ENCODE measurements around the gene EPB41L2.
A peak's percentile ranks its signal among the peaks of the same experiment; 100 is the strongest.
"Not testable (repeated sequence)": the region's sequence is repeated elsewhere in the genome, so short reads cannot be mapped to it uniquely, and the experiment has no call there.

EPB41L2 gene

DNA sequence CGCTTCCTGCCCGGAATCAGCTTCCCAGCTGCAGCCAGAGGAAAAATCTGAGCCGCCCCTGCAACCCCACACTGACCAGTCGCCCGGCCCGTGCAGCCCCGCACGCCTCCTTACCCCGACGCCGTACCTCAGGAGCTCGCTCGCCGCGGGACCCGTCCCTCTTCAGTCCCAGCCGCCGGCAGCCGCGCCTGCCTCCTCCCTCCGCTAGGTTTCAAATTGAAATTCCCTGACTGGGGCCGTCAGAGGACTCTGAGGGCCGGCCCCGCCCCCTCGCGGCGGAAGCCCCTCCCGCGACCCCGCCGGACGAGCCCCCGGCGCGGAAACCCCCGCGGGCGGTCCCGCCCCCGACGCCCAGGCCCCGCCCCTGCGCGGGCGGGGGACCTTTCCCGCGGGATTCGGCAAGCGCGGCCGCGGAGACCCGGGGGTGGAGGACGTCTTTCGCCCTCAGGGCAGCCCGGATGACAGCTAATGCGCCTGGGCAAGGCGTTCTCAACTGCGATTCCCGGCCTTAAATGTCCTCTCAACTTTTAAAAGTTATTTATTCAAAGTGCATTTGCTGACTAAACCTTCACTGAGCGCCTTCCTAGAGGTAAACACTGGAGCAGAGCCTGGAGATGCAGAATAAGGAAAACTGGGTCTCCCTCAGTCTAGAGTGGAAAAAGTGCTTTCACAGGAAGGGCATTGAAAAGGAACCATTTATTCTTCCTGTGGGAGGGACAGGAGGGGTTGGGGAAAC is at the start of gene EPB41L2:
Gene EPB41L2 (minus strand): TSS at position 218 of the 736 bp plus-strand sequence. CDS start 106,760 bp downstream, outside the sequence.
- DNase-seq (ENCODE audit: low spot score), result peak; percentile 93

DNA sequence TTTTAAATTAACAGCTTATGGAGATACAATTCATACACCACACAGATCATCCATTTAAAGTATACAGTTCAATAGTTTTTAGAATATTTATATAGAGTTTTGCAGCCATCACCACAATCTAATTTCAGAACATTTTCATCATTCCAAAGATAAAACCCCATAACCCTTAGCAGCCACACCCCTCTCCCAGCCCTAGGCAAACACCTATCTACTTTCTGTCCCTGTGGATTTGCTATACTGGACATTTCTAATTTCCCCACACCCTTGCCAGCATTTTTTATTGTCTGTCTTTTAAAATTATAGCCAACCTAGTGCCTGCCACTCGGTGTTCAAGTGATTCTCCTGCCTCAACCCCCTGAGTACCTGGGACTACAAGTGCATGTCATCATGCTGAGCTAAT is 49.2 kb upstream of the EPB41L2 start:
- no peak for DNase-seq (ENCODE audit: low spot score)

DNA sequence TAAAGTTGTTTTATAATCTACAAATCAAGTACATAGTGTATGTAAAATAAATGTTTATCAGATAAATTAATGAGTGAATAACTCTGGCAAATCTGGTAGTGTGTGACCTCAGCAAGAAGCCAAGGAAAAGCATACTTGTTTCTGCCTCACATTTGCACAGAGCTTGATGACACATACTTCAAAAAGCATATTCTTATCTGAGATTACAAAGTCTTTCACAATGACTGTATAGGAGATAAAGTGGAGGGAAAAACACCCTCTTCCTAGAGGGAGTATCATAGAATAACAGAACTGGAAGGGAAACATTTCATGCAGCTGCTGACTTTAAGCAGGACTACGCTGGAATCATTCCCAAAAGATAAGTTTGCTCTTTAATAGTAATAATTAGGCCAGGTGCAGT is 44.1 kb upstream of the EPB41L2 start:
- no peak for DNase-seq (ENCODE audit: low spot score)

DNA sequence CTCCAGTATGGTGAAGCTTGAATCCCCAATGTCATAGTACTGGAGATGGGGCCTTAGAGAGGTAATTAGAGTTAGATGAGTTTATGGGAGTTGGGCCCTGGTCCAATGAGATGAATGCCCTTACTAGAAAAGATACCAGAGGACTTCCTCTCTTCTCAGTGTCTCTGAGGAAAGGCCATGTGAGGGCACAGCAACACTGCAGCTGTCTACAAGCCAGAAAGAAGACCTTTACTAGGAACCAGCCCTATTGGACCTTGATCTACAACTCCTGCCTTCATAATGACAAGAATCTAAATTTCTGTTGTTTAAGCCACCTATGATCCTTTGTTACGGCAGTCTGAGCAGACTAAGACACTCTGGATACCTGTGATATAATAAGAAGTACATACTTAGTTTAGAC is 40.9 kb upstream of the EPB41L2 start:
- DNase-seq (ENCODE audit: low spot score), result no peak

DNA sequence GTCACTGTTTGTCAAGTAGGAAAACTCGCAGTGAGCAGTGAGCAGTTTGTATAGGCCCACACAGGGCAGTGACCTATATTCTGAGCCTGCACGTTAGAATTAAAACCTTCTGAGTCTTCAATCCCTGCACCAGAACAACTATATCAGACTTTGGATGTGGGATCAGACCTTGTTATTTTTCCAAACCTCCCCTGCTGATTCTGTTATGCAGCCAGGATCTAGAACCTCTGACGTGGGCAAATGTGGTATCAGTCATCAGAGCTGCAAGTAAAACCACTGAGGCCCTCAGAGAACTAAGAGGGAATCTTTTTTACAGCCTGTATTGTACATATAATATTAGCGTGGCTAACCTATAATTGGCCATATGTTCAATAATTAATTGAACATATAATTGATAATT is 40.3 kb upstream of the EPB41L2 start:
- no peak for DNase-seq (ENCODE audit: low spot score)

DNA sequence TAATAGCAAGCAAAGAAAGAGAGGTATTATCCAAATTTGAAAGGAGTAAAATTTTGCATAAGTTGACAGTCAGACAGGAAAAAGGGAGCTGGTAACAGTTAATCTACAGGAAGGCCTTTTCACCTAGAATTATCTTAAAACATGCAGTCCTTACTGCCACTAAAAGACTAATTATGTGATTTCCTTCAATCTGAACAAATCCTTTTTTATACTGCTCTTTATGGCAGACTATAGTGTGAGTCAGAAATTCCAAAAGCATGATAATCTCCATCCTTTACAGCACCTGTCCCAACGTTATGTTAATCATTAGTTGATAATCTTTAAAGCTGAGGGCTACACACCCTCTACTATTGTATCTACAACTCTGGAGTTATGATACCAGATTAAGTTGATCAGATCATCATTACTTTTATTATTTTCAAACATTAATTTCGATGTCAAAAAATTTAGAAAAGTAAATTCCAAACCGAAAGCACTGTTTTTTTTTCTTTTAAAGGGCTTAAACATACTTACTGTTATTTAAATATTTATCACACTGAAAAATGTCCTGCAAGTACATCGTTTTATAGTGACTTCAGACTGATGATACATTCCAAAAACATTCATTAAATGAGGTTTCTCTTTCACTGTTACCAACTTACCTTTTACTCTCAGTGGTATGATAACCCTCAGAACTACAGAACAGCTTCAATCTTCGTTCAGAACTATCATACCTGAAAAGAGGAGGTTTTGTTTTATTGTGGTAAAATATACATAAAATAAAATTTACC is 39.1 kb upstream of the EPB41L2 start:
- no peak for DNase-seq (ENCODE audit: low spot score)

DNA sequence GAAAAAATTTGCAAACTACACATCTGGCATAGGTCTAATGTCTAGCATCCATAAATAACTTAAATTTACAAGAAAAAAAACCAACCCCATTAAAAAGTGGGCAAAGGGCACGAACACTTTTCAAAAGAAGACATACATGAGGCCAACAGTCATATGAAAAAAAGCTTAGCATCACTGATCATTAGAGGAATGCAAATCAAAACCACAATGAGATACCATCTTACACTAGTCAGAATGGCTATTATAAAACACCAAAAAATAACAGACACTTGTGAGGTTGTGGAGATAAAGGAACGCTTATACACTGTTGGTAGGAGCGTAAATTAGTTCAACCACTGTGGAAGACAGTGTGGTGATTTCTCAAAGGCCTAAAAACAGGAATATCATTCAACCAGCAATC is 33.7 kb upstream of the EPB41L2 start:
- no peak for DNase-seq (ENCODE audit: low spot score)

DNA sequence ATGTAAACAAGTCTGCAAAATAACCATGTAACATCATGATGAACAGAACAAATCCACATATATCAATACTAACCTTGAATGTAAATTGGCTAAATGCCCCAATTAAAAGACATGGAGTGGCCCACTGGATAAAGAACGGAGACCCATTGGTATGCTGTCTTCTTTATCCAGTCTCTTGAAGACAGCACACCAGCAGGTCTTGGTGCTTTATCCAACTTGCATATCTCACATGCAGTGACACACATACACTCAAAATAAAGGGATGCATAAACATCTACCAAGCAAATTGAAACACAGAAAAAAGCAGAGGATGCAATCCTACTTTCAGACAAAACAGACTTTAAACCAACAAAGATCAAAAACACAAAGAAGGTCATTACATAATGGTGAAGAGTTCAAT is 30.3 kb upstream of the EPB41L2 start:
- DNase-seq (ENCODE audit: low spot score), result no peak

DNA sequence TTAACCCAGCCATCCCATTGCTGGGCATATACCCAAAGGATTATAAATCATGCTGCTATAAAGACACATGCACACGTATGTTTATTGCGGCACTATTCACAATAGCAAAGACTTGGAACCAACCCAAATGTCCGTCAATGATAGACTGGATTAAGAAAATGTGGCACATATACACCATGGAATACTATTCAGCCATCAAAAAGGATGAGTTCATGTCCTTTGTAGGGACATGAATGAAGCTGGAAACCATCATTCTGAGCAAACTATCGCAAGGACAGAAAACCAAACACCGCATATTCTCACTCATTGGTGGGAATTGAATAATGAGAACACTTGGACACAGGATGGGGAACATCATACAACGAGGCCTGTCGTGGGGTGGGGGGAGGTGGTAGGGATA is 28.9 kb upstream of the EPB41L2 start:
- not testable (repeated sequence) for DNase-seq (ENCODE audit: low spot score)

DNA sequence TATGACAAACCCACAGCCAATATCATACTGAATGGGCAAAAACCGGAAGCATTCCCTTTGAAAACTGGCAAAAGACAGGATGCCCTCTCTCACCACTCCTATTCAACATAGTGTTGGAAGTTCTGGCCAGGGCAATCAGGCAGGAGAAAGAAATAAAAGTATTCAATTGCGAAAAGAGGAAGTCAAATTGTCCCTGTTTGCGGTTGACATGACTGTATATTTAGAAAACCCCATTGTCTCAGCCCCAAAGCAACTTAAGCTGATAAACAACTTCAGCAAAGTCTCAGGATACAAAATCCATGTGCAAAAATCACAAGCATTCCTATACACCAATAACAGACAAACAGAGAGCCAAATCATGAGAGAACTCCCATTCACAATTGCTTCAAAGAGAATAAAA is 27.3 kb upstream of the EPB41L2 start:
- DNase-seq (ENCODE audit: low spot score), result not testable (repeated sequence)

DNA sequence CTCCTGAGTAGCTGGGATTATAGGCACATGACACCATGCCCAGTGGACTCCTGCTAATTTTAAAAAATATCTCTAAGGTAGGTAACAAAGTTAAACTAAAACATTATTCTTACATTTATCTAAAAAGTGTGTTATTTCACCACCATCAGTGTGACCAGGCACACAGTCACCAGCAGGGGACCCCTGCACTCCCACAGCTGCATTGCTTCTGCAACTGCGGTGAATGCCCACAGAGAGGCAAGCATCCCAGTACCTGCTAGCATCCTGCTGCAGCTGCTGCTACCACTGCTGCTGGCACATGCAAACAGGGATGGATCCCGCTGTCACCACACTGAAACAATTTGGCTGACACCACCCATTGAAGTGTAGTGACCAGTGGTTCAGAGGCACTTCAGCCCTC is 21.9 kb upstream of the EPB41L2 start:
- DNase-seq (ENCODE audit: low spot score), result peak; percentile 14

DNA sequence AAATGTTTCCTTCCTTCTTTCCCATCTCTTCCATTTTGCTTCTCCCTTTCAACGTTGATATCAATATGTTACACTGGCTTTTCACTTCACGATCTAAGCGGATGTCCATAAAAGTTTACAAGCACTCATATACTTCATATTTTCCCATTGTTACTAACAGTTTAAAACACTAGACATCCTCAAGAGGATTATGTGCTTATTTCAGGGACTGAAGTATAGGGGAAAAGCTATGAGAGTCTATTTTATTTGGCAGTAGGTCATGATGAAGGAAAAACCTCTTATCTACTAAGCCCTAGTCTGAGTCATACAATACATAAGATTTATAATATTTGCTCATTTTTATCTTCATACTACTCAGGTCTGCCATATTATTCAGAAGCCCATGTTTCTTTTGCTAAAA is 20.6 kb upstream of the EPB41L2 start:
- DNase-seq (ENCODE audit: low spot score), result no peak

DNA sequence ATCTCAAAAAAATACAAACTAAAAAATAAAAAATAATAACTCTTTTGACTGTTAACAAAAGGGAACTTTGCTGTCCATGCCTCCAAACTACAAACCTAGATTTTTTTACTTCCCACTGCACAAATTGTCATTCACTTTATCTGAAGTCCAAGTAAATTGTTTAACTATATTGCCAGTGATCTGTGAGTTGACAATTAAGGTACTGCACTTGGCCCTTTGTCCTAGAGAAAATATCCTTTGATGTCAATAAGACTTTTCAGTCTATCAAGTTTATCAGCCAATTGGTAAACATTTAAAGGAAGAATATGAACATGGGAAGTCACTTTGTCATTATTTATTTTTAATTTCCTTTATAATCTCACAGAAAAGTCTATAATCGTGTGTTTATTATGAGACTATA is 19.3 kb upstream of the EPB41L2 start:
- DNase-seq (ENCODE audit: low spot score), result no peak

DNA sequence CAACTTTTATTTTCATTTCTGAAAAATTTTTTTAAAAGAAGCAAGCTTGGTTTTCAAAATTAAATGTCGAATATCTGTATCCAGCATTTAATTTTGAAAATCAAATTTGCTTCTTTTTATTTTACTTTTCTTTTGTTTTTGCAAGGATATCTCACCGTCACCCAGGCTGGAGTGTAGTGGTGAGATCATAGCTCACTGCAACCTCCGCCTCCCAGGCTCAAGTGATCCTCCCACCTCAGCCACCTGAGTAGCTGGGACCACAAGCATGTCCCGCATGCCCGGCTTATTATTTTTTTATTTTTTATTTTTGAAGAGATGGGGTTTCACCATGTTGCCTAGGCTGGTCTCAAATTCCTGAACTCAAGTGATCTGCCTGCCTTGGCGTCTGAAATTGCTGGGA is 17.0 kb upstream of the EPB41L2 start:
- DNase-seq (ENCODE audit: low spot score), result no peak

DNA sequence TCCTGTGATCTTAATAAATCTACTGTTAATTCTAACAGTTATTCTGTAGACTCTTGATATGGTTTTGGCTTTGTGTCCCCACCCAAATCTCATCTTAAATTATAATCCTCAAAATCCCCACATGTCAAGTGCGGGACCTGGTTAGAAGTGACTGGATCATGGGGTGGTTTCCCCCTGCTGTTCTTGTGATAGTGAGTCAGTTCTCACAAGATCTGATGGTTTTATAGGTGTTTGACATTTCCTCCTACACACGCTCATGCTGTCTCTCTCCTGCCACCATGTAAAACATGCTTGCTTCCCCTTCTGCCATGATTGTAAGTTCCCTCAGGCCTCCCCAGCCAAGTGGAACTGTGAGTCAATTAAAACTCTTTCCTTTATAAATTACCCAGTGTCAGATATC is 10.5 kb upstream of the EPB41L2 start:
- no peak for DNase-seq (ENCODE audit: low spot score)

DNA sequence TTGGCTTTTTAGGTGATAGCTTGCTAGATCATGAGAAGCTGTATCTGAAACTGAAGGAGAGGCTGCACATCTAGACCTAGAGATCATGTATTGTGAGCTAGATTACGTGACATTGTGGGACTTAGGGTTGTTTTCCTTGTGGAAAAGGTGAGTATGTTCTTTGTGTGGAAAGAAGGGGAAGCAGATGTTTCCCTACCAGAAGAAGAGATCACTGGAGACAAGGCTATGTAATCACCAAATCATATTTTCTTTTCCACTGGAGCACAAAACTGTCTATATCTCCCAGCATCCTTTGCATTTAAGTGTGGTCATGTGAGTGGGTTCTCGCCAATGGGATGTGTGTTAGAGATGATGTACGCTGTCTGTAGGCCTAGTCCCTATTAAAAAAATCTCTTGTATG is 7.0 kb upstream of the EPB41L2 start:
- DNase-seq (ENCODE audit: low spot score), result no peak

DNA sequence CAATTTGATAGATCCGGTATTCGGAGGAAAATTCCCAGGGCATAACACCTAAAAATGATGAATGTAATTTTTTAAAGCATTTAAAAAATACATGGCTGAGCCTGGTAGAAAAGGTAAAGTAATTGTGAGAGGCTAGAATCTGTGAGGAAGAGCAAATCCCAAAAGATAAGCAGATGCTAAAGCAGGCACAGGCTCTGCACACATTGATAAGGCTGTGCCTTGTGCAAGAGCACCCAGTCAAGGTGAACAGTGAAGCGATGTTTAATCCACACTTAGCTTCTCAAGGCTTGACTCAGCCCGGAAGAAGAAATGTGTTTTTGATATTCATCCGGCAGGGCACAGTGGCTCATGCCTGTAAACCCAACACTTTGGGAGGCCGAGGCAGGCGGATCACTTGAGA is 5.1 kb upstream of the EPB41L2 start:
- DNase-seq (ENCODE audit: low spot score), result no peak

DNA sequence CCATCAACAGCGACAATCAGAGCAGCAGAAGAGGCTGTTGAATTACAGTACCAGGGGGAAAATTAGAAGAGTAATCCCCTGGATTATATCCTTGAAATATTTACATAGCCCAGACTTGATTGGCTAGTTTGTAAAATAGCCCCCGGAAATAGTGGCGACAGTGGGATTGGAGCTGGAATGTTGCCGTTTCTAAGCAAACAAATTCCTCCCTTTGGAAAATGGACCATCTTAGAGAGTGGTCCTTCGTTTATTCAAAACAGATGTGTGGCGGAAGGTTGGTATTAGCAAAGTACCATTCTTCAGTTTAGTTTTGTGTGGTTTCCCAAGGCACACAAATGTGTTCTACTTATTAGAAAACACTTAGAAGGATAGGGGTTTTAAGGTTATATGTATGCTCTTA is 4.5 kb upstream of the EPB41L2 start:
- DNase-seq (ENCODE audit: low spot score), result no peak

DNA sequence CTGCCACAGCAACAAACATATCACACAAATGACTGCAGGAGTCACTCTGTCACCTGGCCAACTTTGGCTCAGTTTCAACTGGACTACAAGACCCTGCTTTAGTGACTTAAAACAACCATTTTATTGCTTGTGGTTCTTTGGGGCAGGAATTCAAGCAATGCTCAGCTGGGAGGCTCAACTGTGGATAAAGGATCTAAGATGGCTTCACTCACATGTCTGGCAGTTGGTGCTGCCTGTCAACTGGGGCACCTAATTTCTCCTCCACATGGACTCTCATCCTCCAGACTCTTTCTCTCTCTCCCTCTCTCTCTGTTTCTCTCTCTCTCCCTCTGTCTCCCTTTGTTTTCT is 2.8 kb upstream of the EPB41L2 start:
- DNase-seq (ENCODE audit: low spot score), result no peak

DNA sequence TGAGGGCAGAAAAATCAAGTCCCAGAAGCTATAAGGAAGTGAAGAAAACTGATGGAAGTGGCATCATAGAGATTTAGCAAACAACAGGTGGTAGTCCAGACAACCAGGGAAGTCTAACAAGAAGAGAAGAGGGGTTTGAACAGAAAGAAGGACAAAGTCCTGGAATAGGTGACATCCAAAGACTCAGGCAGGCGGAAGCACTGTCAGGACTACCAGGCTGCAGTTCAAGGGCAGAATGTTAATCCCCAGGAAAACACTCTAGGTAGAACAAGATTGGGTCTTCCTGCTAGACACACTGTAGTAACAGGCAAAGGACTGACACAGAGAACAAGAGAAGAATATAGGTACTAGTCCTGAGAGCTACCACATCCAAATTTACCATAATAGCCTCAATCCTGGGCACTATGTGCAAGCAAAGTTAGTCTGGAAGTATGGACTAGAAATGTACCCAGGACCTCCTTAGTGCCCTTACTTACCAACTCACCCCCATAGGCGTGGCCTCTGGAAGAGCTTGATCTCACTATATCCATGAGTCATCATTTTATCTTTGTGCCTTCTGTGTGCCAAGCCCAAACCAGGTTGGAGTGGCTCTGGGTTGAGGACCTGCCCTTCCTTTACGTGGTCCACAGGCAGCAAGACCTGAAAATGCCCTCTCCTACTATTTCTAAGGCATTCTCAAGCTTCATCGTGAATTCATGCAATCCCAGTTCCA is 2.2 kb upstream of the EPB41L2 start:
- DNase-seq (ENCODE audit: low spot score), result no peak

DNA sequence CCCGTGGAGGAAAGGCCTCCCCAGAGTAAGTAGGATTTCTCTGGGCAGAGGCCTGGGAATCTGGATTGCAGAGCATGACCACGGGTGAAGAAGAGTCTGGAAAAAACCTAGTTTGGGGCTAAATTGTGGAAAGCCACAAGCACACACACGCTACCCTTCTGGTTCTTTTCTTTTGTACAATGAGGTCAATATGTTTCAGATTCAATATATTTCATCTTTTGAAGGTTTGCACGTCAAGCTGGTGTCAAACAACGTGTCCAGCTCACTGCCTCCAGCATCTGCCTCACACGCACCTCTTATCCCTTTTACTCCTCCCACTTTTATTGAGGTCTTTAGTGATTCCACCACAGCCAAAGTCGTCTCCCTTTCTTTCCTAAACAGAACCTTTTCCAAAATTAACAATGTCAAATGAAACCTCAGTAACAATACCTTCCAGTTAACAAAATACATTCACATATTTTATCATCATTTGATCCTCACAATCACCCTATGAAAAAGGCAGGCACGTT is 773 bp upstream of the EPB41L2 start:
- no peak for DNase-seq (ENCODE audit: low spot score)

DNA sequence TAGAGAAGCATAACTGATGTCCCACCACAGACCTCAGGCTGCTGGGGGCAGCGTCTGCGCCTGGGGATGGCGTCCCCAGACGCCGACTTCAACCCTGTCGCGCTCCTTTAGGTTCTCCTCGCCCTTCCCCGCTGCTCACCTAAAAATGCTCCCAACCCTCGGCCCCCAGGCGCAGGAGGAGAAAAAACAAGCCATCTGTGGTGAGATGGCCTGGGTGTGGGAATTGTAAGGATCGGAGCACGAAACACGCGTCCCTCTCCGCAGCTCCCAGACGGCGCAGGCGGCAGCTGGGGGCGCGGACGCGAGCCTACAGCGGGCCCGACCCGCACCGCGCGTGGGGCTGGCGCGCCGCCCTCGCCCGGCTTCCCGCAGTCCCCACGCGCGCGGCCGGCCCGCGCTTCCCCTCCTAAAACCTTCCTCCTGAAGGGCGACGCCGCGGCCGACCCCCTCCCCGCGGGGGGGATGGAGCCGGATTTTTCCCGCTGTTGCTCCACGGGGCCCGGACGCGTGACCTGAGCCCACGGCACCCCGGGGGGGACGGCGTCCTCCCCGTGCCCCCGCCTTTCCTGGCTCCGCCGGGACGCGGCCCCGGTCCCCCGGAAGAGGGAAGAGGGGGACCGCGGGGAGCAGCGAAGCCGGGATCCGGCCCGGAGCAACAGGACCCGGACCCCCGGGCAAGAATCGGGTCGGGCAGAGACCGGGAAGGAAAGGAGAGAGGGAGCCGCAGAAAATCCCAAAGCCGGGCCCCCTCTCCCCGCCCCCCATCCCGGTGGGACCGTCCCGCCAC is 611 bp downstream of the EPB41L2 start:
- peak; percentile 25 for DNase-seq (ENCODE audit: low spot score)
